SU-DHL-6 (cell line): ENCODE results near the gene PMVK.

Source experiments
- EZH2phosphoT487 ChIP-seq: fragments of 200-600 bp; sonication (generic), shearing (Covaris generic); conservative IDR thresholded peaks from 2 replicates; pipeline ENCODE4 v1.6.1; 2018; ENCODE audit warnings: mild to moderate bottlenecking, antibody characterized with exemption, low read length, moderate library complexity, mixed read lengths
- TF ChIP-seq, protein P1 (sequence below): fragments of 200-600 bp; sonication (generic); IDR thresholded peaks from one replicate; pipeline ENCODE4 v1.5.1; 2017; ENCODE audit warnings: antibody characterized with exemption, mild to moderate bottlenecking, low read length, moderate library complexity; ENCODE audit not compliant: insufficient read depth, poor library complexity, severe bottlenecking

GRCh38 chr1:154958036-154958435, 21.5 kb upstream of the PMVK start:
- TF ChIP-seq, protein P1, sequence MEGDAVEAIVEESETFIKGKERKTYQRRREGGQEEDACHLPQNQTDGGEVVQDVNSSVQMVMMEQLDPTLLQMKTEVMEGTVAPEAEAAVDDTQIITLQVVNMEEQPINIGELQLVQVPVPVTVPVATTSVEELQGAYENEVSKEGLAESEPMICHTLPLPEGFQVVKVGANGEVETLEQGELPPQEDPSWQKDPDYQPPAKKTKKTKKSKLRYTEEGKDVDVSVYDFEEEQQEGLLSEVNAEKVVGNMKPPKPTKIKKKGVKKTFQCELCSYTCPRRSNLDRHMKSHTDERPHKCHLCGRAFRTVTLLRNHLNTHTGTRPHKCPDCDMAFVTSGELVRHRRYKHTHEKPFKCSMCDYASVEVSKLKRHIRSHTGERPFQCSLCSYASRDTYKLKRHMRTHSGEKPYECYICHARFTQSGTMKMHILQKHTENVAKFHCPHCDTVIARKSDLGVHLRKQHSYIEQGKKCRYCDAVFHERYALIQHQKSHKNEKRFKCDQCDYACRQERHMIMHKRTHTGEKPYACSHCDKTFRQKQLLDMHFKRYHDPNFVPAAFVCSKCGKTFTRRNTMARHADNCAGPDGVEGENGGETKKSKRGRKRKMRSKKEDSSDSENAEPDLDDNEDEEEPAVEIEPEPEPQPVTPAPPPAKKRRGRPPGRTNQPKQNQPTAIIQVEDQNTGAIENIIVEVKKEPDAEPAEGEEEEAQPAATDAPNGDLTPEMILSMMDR: no peak
- TF ChIP-seq EZH2phosphoT487: no peak
